KOPT-K1 (cell line): ENCODE results near the gene EXOC5.
"Not testable (repeated sequence)": the region's sequence is repeated elsewhere in the genome, so short reads cannot be mapped to it uniquely, and the experiment has no call there.

Experiments
- H3K27ac ChIP-seq: fragments of 200-600 bp; sonication (generic); 2 replicates; pipeline ENCODE4 v1.5.1; 2016; ENCODE audit warnings: antibody characterized with exemption, mild to moderate bottlenecking, low read depth, low read length; ENCODE audit not compliant: poor library complexity, severe bottlenecking
- H3K36me3 ChIP-seq: fragments of 200-600 bp; sonication (generic); 2 replicates; pipeline ENCODE4 v1.5.1; 2017; ENCODE audit warnings: antibody characterized with exemption, mild to moderate bottlenecking, low read length, moderate library complexity; ENCODE audit not compliant: insufficient read depth
- H3K9me3 ChIP-seq: fragments of 200-600 bp; sonication (generic); 2 replicates; pipeline ENCODE4 v1.5.1; 2017; ENCODE audit warnings: antibody characterized with exemption, low read length, mild to moderate bottlenecking; ENCODE audit not compliant: insufficient read depth, poor library complexity, severe bottlenecking

Gene EXOC5

GRCh38 chr14:57227083-57227482, 41.6 kb downstream of the EXOC5 start:
- H3K27ac ChIP-seq = no peak overlapping the region
- no peaks in the 10 kb centered on the region for H3K9me3 ChIP-seq
- peaks cover 83% of the 10 kb centered on the region for H3K36me3 ChIP-seq

GRCh38 chr14:57221931-57222330, 46.8 kb downstream of the EXOC5 start:
- no peaks in the 10 kb centered on the region for H3K9me3 ChIP-seq
- no peak overlapping the region for H3K27ac ChIP-seq
- H3K36me3 ChIP-seq = peaks cover 80% of the 10 kb centered on the region

- Histone ChIP-seq H3K27ac (no peak overlapping the region), H3K9me3 (no peaks in the 10 kb centered on the region), H3K36me3 (peaks cover 90% of the 10 kb centered on the region)
Measured at GRCh38 chr14:57212919-57213318, 55.8 kb downstream of the EXOC5 start.

GRCh38 chr14:57209561-57209960, 59.1 kb downstream of the EXOC5 start:
- Histone ChIP-seq H3K27ac (no peak overlapping the region), H3K9me3 (no peaks in the 10 kb centered on the region), H3K36me3 (peaks cover 77% of the 10 kb centered on the region)

- Histone ChIP-seq H3K9me3 (no peaks in the 10 kb centered on the region), H3K36me3 (peaks cover 49% of the 10 kb centered on the region), H3K27ac (no peak overlapping the region)
Measured at GRCh38 chr14:57205938-57206337, 62.8 kb downstream of the EXOC5 start.

GRCh38 chr14:57202672-57203071, 66.0 kb downstream of the EXOC5 start:
- peaks cover 22% of the 10 kb centered on the region for H3K36me3 ChIP-seq
- H3K27ac ChIP-seq, H3K9me3 ChIP-seq: not testable (repeated sequence)

GRCh38 chr14:57199921-57200320, 68.8 kb downstream of the EXOC5 start:
- peaks cover 6% of the 10 kb centered on the region; the same call in 1 of the 2 replicates for H3K36me3 ChIP-seq

GRCh38 chr14:57189070-57189469, 79.6 kb downstream of the EXOC5 start:
- no peak overlapping the region for H3K27ac ChIP-seq
- H3K9me3 ChIP-seq = no peaks in the 10 kb centered on the region
- H3K36me3 ChIP-seq = no peaks in the 10 kb centered on the region

More at GRCh38 chr14:57199921-57200320, 68.8 kb downstream of the EXOC5 start:
- H3K27ac ChIP-seq = no peak overlapping the region
- H3K9me3 ChIP-seq = no peaks in the 10 kb centered on the region

- no peaks in the 10 kb centered on the region for H3K9me3 ChIP-seq
Measured at GRCh38 chr14:57182760-57183503, 85.8 kb downstream of the EXOC5 start.

GRCh38 chr14:57179273-57179672, 89.4 kb downstream of the EXOC5 start:
- no peaks in the 10 kb centered on the region for H3K36me3 ChIP-seq
- H3K9me3 ChIP-seq = no peaks in the 10 kb centered on the region
- no peak overlapping the region for H3K27ac ChIP-seq

More at GRCh38 chr14:57182760-57183503, 85.8 kb downstream of the EXOC5 start:
- H3K36me3 ChIP-seq = no peaks in the 10 kb centered on the region
- H3K27ac ChIP-seq = no peak overlapping the region

- no peaks in the 10 kb centered on the region for H3K36me3 ChIP-seq
Measured at GRCh38 chr14:57174466-57174865, 94.2 kb downstream of the EXOC5 start.

GRCh38 chr14:57171903-57172302, 96.8 kb downstream of the EXOC5 start:
- Histone ChIP-seq H3K27ac (no peak overlapping the region), H3K36me3 (no peaks in the 10 kb centered on the region), H3K9me3 (no peaks in the 10 kb centered on the region)

More at GRCh38 chr14:57174466-57174865, 94.2 kb downstream of the EXOC5 start:
- Histone ChIP-seq H3K27ac (no peak overlapping the region), H3K9me3 (no peaks in the 10 kb centered on the region)

GRCh38 chr14:57171363-57171762, 97.3 kb downstream of the EXOC5 start:
- Histone ChIP-seq H3K9me3 (no peaks in the 10 kb centered on the region), H3K36me3 (no peaks in the 10 kb centered on the region), H3K27ac (no peak overlapping the region)

- Histone ChIP-seq H3K27ac (no peak overlapping the region), H3K36me3 (no peaks in the 10 kb centered on the region), H3K9me3 (no peaks in the 10 kb centered on the region)
Measured at GRCh38 chr14:57169901-57170300, 98.8 kb downstream of the EXOC5 start.

- Histone ChIP-seq H3K36me3 (no peaks in the 10 kb centered on the region), H3K9me3 (no peaks in the 10 kb centered on the region), H3K27ac (no peak overlapping the region)
Measured at GRCh38 chr14:57168138-57168679, 100.5 kb downstream of the EXOC5 start.
